ENCODE measurements around the gene NFASC.
A peak's percentile ranks its signal among the peaks of the same experiment; 100 is the strongest.

The NFASC gene

GRCh38 chr1:205047764-205048231, 177.1 kb downstream of the NFASC start:
- DNase-seq = no peak

- DNase-seq = no peak
Measured at GRCh38 chr1:205048382-205048781, 177.7 kb downstream of the NFASC start.

GRCh38 chr1:205049479-205049878, 178.8 kb downstream of the NFASC start:
- DNase-seq = no peak

GRCh38 chr1:205052690-205053089, 182.0 kb downstream of the NFASC start:
- DNase-seq = no peak

- no peak for DNase-seq
Measured at GRCh38 chr1:205053296-205053695, 182.6 kb downstream of the NFASC start.

- DNase-seq = no peak
Measured at GRCh38 chr1:205054013-205054412, 183.4 kb downstream of the NFASC start.

GRCh38 chr1:205056188-205056611, 185.5 kb downstream of the NFASC start:
- DNase-seq = no peak

GRCh38 chr1:205056956-205057568, 186.4 kb downstream of the NFASC start:
- DNase-seq = no peak

GRCh38 chr1:205057808-205058575, 187.3 kb downstream of the NFASC start:
- no peak for DNase-seq

- no peak for DNase-seq
Measured at GRCh38 chr1:205058853-205059252, 188.2 kb downstream of the NFASC start.

- no peak for DNase-seq
Measured at GRCh38 chr1:205059660-205060059, 189.0 kb downstream of the NFASC start.

- DNase-seq = no peak
Measured at GRCh38 chr1:205060746-205061145, 190.1 kb downstream of the NFASC start.

GRCh38 chr1:205061227-205061626, 190.6 kb downstream of the NFASC start:
- DNase-seq = no peak

- DNase-seq = peak; percentile 67
Measured at GRCh38 chr1:205061665-205062069, 191.0 kb downstream of the NFASC start.

GRCh38 chr1:205062319-205062718, 191.7 kb downstream of the NFASC start:
- no peak for DNase-seq

- DNase-seq = no peak
Measured at GRCh38 chr1:205062895-205063294, 192.2 kb downstream of the NFASC start.

GRCh38 chr1:205064301-205064700, 193.6 kb downstream of the NFASC start:
- DNase-seq = no peak

- no peak for DNase-seq
Measured at GRCh38 chr1:205064741-205065316, 194.2 kb downstream of the NFASC start.

- no peak for DNase-seq
Measured at GRCh38 chr1:205065666-205066065, 195.0 kb downstream of the NFASC start.

GRCh38 chr1:205066141-205066818, 195.6 kb downstream of the NFASC start:
- DNase-seq = no peak

- no peak for DNase-seq
Measured at GRCh38 chr1:205067031-205067430, 196.4 kb downstream of the NFASC start.

GRCh38 chr1:205068001-205068400, 197.3 kb downstream of the NFASC start:
- DNase-seq = no peak

- no peak for DNase-seq
Measured at GRCh38 chr1:205068457-205069040, 197.9 kb downstream of the NFASC start.

All from NCI-H2029 (cell line).